Epidermal melanocyte (primary cell): ENCODE measurements around the gene SIM2.

Source experiments
- DNase-seq: peaks from one replicate; pipeline ENCODE4 v3.0.0; 2011; ENCODE audit warnings: low spot score; ENCODE audit not compliant: insufficient read length

The SIM2 gene

DNA sequence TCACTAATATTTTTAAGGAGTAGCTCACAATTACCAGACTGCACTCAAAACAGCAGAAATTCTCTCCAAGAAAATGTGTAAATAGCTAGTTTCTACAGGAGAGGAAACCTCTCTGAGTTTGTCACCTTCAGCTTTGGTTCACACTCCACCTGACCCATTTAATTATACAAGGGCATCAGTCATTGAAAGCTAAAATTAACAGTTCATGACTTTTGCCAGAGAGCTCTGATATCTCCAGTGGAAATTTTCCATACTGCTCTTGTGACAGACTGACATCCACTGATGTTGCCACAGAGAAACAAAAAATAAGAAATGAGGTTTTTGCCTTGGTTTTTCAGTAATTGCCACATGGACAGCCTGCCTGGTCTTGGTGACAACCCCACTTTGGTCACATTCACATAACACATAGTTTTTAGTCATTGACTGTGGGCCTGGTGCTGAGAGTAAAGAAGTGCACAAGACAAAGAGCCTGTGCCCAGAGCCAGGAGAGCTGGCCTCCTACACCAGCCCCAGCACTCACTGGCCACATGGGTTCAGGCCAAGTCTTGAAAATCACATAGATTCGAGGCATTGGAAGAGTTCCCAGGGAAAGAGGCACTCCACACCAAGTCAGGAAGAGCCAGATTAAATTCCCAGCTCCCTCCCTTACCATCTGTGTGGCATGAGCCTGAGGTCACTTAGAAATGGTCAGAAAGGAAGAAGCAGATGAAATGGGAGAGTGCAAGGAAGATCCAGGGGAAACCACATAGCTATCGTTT is 13.8 kb upstream of the SIM2 start:
- DNase-seq: no peak

DNA sequence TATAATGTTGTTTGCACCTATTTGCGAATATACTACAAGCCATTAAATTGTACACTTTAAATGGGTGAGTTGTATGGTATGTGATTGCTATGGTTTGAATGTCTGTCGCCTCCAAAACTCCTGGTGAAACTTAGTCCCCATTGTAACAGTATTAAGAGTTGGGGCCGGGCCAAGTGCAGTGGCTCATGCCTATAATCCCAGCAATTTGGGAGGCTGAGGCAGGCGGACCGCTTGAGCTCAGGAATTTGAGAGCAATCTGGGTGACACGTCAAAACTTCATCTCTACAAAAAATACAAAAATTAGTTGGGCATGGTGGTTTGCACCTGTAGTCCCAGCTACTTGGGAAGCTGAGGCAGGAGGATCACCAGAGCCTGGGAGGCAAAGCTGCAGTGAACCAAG is 12.0 kb upstream of the SIM2 start:
- no peak for DNase-seq

DNA sequence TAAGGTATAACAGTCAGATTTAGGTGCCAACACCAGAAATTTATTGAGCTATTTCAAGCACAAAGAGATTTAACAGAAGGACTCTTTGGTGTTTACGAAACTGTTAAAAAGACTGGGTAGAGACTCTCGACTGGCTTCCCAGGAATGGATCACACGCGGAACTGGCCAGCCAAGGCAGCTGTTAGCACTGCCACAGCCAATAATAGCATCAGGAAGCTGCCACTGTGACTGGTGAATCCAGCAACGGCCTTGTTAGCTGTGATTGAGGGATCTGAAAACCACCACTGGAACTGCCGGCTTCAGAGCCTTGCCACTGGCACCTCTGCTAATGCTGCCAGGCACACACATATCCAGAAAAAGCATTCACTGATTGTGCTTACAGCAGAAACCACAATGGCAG is 10.6 kb upstream of the SIM2 start:
- DNase-seq: no peak

DNA sequence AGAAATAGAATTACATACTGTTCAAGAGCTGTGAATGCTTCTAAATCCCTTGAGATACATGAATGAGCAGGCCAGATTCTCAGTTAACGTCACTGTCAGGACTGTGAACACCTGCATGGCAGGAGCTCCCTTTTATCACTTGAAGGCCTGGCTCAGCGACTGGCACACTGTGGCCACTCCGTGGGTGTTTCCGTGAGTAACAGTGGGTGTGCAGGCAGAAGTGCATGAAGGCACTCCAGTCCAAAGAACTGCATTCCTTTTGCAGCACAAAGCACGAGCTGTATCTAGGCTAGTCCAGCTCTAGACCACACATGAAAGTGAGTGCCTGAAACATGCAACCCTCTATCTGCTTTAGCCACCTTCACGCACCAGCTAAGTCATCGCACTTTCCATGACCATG is 9.6 kb upstream of the SIM2 start:
- no peak for DNase-seq

DNA sequence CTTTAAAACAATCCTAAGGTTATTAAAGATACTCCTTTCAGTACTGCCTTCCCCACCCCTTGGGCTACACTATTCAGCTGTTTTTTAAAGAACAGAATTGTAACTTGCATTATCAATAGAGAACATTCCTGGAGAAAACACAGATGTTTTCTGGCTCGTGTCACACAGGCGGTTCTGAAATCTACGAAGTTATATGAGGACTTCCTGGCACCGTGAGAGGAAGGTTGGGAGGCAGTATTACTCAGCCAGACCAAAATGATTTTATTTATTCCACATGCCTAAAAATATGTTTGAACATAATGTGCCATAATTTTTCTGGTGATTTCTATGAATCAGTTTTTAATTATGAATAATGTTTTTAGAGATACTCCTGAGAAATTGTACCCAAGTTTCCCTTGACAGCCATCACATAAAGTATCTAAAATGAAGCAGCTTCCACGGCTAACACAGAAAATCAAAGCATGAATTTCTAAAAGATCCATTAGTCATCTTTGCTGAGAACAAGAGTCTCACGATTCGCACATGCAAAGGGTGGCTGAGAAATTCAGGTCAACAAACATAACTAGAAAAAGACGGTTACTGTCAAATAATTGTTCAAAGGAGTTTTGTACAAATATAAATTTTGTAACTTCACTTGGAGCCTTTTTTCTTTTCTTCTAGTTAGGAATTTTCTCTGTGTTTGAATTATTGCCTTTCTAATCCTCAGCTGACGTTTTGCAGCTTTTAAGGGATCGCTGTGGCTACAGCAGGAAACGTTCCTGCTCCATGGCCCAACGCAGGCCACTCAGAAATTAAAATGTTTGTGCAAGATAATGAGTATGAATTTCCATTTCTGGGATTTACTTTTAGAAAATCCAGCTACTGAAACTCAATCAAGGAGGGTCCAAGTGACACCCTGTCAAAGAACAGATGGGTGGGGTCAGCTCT is 8.0 kb upstream of the SIM2 start:
- no peak for DNase-seq

DNA sequence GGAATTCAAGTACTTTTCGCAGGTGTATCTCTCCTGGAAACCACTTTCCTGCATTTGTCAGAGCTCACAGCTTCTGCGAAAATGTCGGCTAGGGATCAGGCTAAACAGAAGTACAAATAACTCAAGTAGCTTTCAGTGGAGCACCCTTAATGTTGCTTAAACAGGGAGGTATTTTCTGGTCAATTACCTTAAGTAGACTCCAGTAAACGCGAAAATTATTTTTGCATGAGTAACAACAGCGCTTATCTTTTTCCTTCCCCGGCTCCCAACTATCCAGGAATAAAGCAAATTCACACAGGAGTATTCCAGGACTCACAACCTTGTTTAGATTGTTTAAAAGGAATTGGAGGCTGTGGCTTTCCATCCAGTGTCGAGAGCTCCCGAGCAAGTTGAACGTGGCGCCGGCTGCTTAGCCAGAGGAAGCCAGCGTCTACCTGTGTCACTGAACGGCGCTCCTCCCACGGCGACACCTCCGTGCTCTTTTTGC is 7.3 kb upstream of the SIM2 start:
- DNase-seq: no peak

DNA sequence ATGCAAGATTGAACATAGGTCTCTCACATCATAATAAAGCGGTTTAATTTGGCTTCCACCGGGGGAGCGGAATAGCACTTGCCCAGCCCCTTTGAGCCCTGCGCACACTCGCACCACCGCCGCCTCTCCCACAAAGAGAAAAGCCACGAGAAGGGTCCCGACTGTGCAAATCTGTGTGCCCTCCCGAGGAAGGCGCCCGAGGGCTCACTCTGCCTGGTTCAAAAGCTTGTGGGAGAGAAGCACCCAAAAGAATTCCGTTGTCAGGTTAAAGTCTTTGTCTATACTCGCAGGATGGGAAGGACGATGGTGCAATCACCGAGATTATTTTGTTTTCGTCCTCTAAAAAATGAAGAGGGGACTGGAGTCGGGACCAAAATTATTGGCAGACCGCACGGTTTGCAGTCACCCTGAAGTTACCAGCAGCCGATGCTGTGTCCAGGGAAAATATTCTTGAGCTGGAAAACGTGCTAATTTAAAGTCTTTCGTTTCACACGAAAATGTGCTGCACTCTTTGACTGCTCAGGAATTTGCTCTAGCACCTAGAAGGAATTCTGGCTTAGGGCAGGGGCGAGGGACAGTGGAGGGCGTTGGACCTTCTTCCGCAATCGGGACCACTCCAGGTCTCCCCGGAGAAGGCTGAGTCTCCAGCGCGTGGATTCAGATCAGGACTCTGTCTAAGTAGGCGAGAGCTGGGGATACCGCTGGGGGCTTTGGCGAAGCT is 6.6 kb upstream of the SIM2 start:
- no peak for DNase-seq

DNA sequence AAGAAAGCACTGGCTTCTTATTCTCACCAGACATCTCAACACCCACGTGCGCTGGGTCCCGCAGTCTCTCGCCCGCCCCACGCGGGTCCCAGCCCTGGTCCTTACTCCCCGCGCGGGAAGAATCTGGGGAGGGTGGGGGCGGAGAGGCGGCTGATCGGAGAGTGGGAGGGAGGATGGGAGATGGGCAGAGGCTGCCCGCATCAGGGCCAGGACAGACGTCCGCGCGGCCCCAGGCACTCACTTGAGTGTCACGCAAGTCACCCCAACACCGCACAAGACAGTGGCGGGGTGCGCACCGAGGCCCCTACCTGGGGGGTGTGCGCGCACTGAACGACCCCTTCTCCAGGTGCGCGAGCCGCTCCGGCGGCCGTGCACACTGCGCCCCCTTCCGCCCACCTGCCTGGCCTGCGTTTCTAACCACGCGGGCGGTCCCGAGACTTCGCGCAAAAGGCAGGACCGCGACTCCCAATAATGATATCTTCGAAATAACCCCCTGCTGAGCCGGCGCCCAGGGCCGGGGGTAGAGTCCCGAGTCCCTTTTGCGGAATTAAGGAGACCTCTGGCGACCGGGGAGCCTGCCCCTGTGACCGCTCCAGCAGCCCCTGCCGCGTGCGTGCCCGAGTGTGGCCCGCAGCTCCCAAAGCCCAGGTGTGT is 6.0 kb upstream of the SIM2 start:
- no peak for DNase-seq

DNA sequence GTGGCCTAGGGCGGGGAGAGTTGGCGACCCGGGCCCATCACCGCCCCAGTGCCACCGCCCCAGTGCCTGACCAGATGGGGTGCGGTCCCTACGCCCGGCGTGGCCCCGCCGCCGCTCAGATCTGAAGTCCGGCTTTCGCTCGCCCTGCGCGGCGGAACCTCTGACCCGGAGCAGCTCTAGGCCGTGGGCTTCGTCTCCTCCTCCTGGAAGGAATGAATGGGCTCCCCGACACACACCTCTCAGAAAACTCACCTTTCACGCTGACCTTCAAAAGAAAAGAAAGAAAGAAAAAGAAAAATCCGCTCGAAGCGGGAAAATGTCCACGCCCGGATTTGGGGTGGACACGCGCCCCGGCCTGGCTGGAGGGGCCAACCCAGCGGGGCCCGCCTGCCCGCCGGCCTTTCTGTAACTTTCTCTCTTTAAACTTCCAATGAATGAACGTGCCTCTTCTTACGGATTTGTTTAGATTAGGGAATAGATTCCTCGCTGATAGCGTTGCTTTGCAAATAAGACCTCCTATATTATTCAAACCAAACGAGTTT is 5.4 kb upstream of the SIM2 start:
- no peak for DNase-seq

GRCh38 chr21:36694031-36694515 is 4.8 kb upstream of the SIM2 start:
- DNase-seq: no peak

DNA sequence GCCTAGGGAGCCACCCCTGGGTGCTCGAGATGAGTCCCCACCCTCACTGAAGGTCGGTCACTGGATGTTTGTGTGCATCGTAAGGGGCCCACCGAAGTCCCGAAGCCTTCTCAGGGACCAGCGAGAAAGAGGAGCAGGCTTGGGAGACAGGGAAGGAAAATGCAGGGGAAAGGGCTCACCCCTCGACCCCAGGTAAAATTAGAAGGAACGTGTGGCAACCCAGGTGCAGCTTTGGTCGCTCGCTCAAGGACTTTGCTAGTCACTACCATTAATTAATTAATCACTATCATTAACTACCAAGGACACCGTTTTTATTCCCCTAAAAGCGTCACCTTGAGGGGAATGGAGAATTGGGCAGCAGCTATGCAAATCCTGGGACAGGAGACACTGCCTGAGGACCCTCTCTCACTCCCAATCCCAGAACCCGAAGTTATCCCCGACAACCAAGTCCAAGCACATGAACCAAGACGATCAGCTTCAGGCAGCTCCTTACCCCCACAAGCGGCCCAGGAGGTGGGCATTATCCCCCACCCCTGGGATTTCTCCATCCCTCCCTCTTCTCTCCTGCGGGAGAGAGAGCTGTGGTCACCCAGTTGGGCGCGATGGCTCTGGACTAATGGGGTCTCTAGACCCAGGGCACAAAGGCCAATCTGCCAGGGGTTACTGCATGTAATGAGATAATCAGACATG is 4.2 kb upstream of the SIM2 start:
- DNase-seq: no peak

DNA sequence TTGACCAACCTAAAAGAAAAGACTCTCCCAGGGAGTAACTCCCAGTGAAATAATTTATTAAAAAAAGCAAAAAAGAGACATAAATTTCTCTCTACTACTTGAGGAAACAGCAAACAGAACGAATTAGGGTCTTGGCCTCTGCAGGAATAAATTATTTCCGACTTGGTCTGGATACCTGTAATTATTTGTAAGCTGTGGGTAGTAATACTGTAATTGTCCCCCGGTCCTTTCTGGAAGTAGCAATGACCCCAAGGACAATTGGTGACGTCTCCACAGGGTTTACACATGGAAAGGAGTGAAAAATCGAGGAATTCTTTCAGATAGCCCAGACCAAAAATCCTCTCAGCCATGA is 3.7 kb upstream of the SIM2 start:
- DNase-seq: no peak

DNA sequence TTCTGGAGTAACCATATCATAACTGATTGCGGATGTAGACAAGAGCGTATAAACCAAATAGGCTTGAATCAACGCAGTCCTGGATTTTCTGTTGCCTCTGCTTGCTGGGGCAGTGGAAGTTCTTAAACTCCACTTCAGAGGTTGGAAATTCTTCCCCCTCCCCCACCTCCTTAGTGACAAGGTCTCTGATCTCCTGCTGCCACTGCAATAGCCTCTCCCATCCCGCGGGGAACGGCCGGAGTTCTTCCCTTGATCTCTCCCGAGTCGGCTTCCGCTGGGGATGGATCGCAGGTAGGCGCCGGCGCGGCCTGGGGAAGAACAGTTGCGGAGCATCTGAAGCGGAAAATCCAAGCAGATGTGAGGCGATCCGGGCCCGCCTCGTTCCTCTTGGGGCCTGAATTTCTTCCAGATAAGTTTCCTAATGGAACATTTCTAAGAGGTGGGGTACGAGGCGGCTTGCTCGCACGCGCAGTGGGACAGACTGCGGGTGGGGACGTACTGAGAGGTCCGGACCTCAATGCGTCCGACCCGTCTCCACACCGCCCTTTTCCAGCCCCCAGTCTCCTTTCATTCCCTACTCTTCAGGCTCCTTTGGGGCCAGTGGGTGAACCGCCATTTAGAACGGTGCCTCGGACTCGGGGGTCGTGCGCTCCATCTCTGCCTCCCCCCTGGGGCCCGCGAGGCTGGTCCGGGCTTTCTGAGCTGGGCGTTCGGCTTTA is 3.1 kb upstream of the SIM2 start:
- no peak for DNase-seq

DNA sequence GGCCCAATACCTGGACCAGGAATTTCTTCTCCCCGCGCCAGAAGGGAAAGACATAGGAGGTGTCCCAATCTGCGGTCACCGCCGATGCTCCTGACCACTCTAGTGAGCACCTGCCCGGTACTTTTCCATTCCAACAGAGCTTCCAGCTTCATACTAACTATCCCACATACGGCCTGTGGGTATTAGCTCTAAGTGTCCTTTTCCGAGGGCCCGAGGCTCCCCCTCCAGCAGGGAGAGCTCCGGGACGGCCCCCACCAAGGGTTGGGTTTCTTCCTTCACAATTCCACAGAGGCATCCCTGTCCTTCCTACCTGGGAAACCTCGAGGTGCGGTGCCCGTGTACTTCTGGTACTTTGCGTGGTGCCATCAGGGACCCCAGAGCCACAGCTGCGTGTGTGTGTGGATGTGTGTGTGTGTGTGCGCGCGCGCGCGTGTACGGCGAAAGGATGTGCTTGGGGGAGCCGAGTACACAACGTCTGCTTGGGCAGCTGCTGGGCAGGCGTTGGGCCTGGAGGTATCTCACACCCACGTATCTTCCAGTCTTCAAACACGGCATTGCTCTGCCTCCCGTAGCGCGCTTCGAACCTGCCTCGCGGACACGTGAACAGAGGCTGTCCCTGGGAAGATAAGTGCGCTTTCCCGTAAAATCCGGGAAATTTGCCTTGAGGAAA is 2.4 kb upstream of the SIM2 start:
- DNase-seq: no peak

- DNase-seq: no peak
Observed at GRCh38 chr21:36697060-36697850, 1.7 kb upstream of the SIM2 start.

DNA sequence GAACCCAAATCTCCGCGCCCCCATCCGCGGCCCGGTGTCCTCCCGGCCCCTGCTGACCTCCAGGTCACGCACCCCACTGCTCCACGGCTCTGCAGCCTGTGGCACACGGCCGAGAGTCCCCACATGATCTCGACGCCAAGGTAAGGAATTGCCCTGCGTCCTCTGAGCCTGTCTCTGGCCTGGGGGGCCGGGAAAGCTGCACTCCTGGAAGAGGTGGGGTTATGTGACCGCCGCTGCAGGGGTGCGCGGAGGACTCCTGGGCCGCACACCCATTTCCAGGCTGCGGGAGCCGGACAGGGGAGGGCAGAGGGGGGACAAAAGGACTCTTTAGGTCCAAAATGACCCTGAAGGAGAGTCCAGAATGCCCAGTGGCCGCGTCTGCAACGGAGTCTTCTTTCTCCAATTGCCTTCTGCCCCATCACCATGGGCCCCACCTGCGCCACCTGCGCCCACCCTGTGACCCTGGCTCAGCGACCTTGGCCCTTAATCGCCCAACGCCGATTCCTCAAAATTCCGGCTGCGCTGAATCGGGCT is 997 bp upstream of the SIM2 start:
- no peak for DNase-seq

GRCh38 chr21:36698385-36698980 is 432 bp upstream of the SIM2 start:
- no peak for DNase-seq
